SK-N-SH (cell line): Measurements from ENCODE around the gene PANX2. TPM values are rescaled to one million over a fixed set of nuclear protein-coding genes. Genes with fewer than 3 reads are reported as not detected.

ENCODE experiments used
- CTCF ChIA-PET: fragments of 300-600, 350-600 bp; formaldehyde crosslinking; extraction: SDS; loops from one replicate; lab custom pipeline; 2021; lab: Yijun Ruan, JAX
- POLR2A ChIA-PET: fragments of 350-600 bp; sonication (Branson Sonifier 250); formaldehyde crosslinking; extraction: SDS; loops from one replicate; lab custom pipeline; 2020; ENCODE audit warnings: antibody characterized with exemption, inconsistent platforms; lab: Yijun Ruan, JAX
- DNase-seq: peaks from one replicate; pipeline ENCODE4 v3.0.0; 2012
- H2AFZ ChIP-seq: fragments of 200-600 bp; sonication (generic); 2 replicates; pipeline ENCODE4 v1.8.1; 2016; ENCODE audit warnings: antibody characterized with exemption, mild to moderate bottlenecking, low read depth
- H3F3A ChIP-seq: fragments of 200-600 bp; sonication (generic); replicated peaks from 2 replicates; pipeline ENCODE3; 2016; ENCODE audit warnings: antibody characterized with exemption, mild to moderate bottlenecking; ENCODE audit not compliant: insufficient read depth
- H3K27ac ChIP-seq, 2 experiments: fragments of 200-500 bp in 1 of 2; fragments of 200-600 bp in 1 of 2; sonication (Bioruptor generic) in 1 of 2; sonication (generic), shearing (Covaris generic) in 1 of 2; 2 replicates each; pipeline versions ENCODE4 v1.5.1 to v1.6.1; 2014 to 2016; ENCODE audit warnings: low read depth in 2 of 2, inconsistent platforms in 1 of 2, low read length in 1 of 2, mild to moderate bottlenecking in 1 of 2, mixed read lengths in 1 of 2
- H3K27me3 ChIP-seq: fragments of 200-600 bp; sonication (generic), shearing (Covaris generic); 2 replicates; pipeline ENCODE4 v1.6.1; 2016; ENCODE audit warnings: mixed run types; ENCODE audit not compliant: insufficient read depth
- H3K36me3 ChIP-seq, 2 experiments: fragments of 200-500 bp in 1 of 2; fragments of 200-600 bp in 1 of 2; sonication (Bioruptor generic) in 1 of 2; sonication (generic) in 1 of 2; replicated peaks in 1 of 2; 2 replicates each; pipeline versions ENCODE3 to v1.5.1; 2014 to 2016; ENCODE audit warnings: low read length in 1 of 2, mild to moderate bottlenecking in 1 of 2; ENCODE audit not compliant: insufficient read depth in 2 of 2, control insufficient read depth in 1 of 2
- H3K4me1 ChIP-seq, 2 experiments: fragments of 200-500 bp in 1 of 2; fragments of 200-600 bp in 1 of 2; sonication (Bioruptor generic) in 1 of 2; sonication (generic), shearing (Covaris generic) in 1 of 2; 2 replicates each; pipeline versions ENCODE4 v1.5.1 to v1.6.1; 2014 to 2016; ENCODE audit warnings: low read depth in 1 of 2, low read length in 1 of 2, mixed run types in 1 of 2; ENCODE audit not compliant: insufficient read depth in 2 of 2, control insufficient read depth in 1 of 2
- H3K4me2 ChIP-seq: fragments of 200-600 bp; sonication (generic), shearing (Covaris generic); 2 replicates; pipeline ENCODE4 v1.6.1; 2017; ENCODE audit warnings: mixed run types
- H3K4me3 ChIP-seq, 2 experiments: fragments of 200-500 bp in 1 of 2; fragments of 200-600 bp in 1 of 2; sonication (Bioruptor generic) in 1 of 2; sonication (generic), shearing (Covaris generic) in 1 of 2; 2 replicates each; pipeline versions ENCODE4 v1.5.1 to v1.8.1; 2014 to 2016; ENCODE audit warnings: low read depth in 2 of 2, inconsistent platforms in 1 of 2, low read length in 1 of 2, mild to moderate bottlenecking in 1 of 2, mixed read lengths in 1 of 2, moderate library complexity in 1 of 2
- H3K79me2 ChIP-seq: fragments of 200-600 bp; sonication (generic); 2 replicates; pipeline ENCODE4 v1.8.1; 2017; ENCODE audit warnings: mild to moderate bottlenecking; ENCODE audit not compliant: insufficient read depth
- H3K9ac ChIP-seq: fragments of 200-600 bp; sonication (generic); 2 replicates; pipeline ENCODE4 v1.6.1; 2017; ENCODE audit warnings: mixed run types
- H3K9me2 ChIP-seq: fragments of 200-600 bp; sonication (generic); 2 replicates; pipeline ENCODE4 v1.6.1; 2017; ENCODE audit warnings: mixed run types
- H3K9me3 ChIP-seq: fragments of 200-600 bp; sonication (generic); 2 replicates; pipeline ENCODE4 v1.6.1; 2017; ENCODE audit warnings: mixed run types, mild to moderate bottlenecking, moderate library complexity
- H4K20me1 ChIP-seq: fragments of 200-600 bp; sonication (generic); 2 replicates; pipeline ENCODE4 v1.6.1; 2017; ENCODE audit warnings: mild to moderate bottlenecking, mixed run types; ENCODE audit not compliant: insufficient read depth
- CHD2 ChIP-seq: fragments of 150-350 bp; IDR thresholded peaks from 2 replicates; pipeline ENCODE4 v1.6.1; 2018; ENCODE audit warnings: low read length; ENCODE audit not compliant: partially characterized antibody
- ELF1 ChIP-seq: IDR thresholded peaks from 2 replicates; pipeline ENCODE4 v1.4.0; 2012
- FOSL2 ChIP-seq: IDR thresholded peaks from 2 replicates; pipeline ENCODE4 v1.4.0; 2012; ENCODE audit warnings: low read depth, mild to moderate bottlenecking, moderate library complexity, borderline replicate concordance
- FOXM1 ChIP-seq: IDR thresholded peaks from 2 replicates; pipeline ENCODE4 v1.4.0; 2012; ENCODE audit warnings: low read depth, mild to moderate bottlenecking
- MEF2A ChIP-seq: IDR thresholded peaks from 2 replicates; pipeline ENCODE4 v1.4.0; 2012; ENCODE audit warnings: low read depth, borderline replicate concordance
- RAD21 ChIP-seq: IDR thresholded peaks from 2 replicates; pipeline ENCODE4 v1.6.1; 2012; ENCODE audit warnings: mild to moderate bottlenecking, low read length
- RCOR1 ChIP-seq: fragments of 150-350 bp; IDR thresholded peaks from 2 replicates; pipeline ENCODE4 v1.6.1; 2017; ENCODE audit warnings: antibody characterized with exemption, low read length
- RXRA ChIP-seq: IDR thresholded peaks from 2 replicates; pipeline ENCODE4 v1.4.0; 2012; ENCODE audit warnings: low read depth, mild to moderate bottlenecking, borderline replicate concordance
- TCF12 ChIP-seq: IDR thresholded peaks from 2 replicates; pipeline ENCODE4 v1.4.0; 2012
- TEAD4 ChIP-seq: IDR thresholded peaks from 2 replicates; pipeline ENCODE4 v1.4.0; 2012; ENCODE audit warnings: mild to moderate bottlenecking, borderline replicate concordance; ENCODE audit not compliant: insufficient read depth
- WGBS: methylation state at CpG from one replicate; pipeline ENCODE4 v1.1.6; 2017; ENCODE audit warnings: low lambda C conversion rate; 5-methylcytosine and 5-hydroxymethylcytosine counted together
- polyA plus RNA-seq, 3 experiments: library from polyadenylated mRNA; depleted of rRNA; stranded (reverse); fragments of >200 nt; gene quantifications; 2 replicates each; pipeline ENCODE4 v1.2.3, GENCODE V29; 2012
- TF ChIP-seq, protein P1 (sequence below): fragments of 150-350 bp; IDR thresholded peaks from 2 replicates; pipeline ENCODE4 v1.6.1; 2017; ENCODE audit warnings: antibody characterized with exemption, low read length, low read depth, borderline replicate concordance
- TF ChIP-seq, protein P2 (sequence below): fragments of 150-350 bp; IDR thresholded peaks from 2 replicates; pipeline ENCODE4 v1.6.1; 2016; ENCODE audit warnings: mild to moderate bottlenecking, low read depth, low read length
- TF ChIP-seq, protein P3 (sequence below): IDR thresholded peaks from 2 replicates; pipeline ENCODE4 v1.4.0; 2012; ENCODE audit warnings: low read depth, borderline replicate concordance
- TF ChIP-seq, protein P4 (sequence below): IDR thresholded peaks from 2 replicates; pipeline ENCODE4 v1.4.0; 2012; ENCODE audit warnings: low read depth
- TF ChIP-seq, protein P5 (sequence below): fragments of 200-600 bp; sonication (generic); IDR thresholded peaks from 2 replicates; pipeline ENCODE4 v1.6.1; 2017; ENCODE audit warnings: antibody characterized with exemption, mild to moderate bottlenecking, moderate library complexity
- TF ChIP-seq, protein P6 (sequence below): IDR thresholded peaks from 2 replicates; pipeline ENCODE4 v1.6.1; 2012; ENCODE audit warnings: mild to moderate bottlenecking, low read depth, low read length, moderate library complexity

PANX2 gene
- polyA plus RNA-seq, 1 of the 3 experiments (the other 2 are of a cell fraction) = 2.4 TPM

DNA sequence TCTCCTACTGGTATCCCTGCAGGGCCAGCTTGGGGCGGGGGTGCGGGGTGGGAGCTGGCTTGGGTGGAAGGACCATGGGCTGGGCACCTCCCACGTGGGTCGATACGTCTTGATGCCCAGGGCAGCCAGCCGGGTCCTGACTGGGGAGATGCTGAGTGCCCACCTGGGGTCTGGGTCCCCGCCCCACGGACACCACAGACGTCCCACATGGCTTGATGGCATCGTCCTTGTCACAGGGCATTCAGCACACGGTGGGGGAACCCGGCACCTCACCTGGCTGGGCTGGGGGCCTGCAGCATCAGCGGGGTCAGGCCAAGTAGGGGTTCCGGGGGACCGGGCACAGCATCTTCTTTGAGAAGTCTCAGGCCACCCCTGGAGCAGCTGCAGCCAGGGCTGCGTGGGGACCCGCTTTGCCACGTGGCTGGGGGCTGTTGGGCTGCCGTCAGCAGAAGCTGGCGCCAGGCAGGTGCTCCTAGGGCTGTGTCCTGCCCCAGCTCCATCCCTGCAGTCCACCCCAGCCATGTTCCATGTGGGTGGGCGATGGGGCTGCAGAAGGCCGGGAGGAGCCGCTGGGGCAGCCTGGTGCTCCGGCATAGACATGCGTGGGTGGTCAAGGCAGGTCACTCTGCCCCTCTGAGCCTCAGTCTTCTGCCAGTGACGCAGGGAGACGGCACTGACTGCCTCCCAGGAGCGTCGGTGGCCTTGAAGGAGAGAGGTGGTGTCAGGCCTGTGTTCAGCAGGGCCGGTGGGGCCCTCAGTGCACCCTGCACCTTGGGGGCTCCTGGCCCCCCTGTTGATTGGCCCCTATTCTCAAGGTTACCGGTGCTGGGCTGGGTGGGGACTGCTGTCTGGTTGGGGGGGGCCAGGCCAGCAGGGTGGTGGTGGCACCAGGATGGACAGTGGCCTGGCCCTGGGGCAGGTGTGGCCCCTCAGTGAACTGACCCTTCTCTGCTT, 38.7 kb downstream of the PANX2 start:
- H3K9ac ChIP-seq = no peak overlapping the region
- H2AFZ ChIP-seq = no peak overlapping the region
- H4K20me1 ChIP-seq = 0 out of 2 replicates have a peak, but pooled peaks cover 16% of the 10 kb centered on the region
- no peaks in the 10 kb centered on the region; a peak in 1 of 4 replicates for H3K4me1 ChIP-seq
- no peak for DNase-seq
- H3K4me2 ChIP-seq = no peak overlapping the region
- H3K79me2 ChIP-seq = peaks cover 34% of the 10 kb centered on the region
- no peak overlapping the region for H3K27ac ChIP-seq
- no peaks in the 10 kb centered on the region for H3K9me2 ChIP-seq
- 92% methylated on average over 5 of the region's 31 CpGs for WGBS
- no peaks in the 10 kb centered on the region for H3K27me3 ChIP-seq
- no peak overlapping the region; a peak in 1 of 4 replicates for H3K4me3 ChIP-seq
- POLR2A ChIA-PET = no interaction called here
- CTCF ChIA-PET = interaction anchor here (0.7 to 3.9 kb wide), 8 partner anchors 9 to 179 kb away, joined by 3 to 52 read pairs (median 4); no protein-coding TSS in a partner anchor
- peaks cover 41 to 42% of the 10 kb centered on the region in 2 experiments for H3K36me3 ChIP-seq
- peaks cover 14% of the 10 kb centered on the region for H3F3A ChIP-seq
- H3K9me3 ChIP-seq = no peaks in the 10 kb centered on the region
- TF ChIP-seq, protein P1, sequence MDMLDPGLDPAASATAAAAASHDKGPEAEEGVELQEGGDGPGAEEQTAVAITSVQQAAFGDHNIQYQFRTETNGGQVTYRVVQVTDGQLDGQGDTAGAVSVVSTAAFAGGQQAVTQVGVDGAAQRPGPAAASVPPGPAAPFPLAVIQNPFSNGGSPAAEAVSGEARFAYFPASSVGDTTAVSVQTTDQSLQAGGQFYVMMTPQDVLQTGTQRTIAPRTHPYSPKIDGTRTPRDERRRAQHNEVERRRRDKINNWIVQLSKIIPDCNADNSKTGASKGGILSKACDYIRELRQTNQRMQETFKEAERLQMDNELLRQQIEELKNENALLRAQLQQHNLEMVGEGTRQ = no peak
- TF ChIP-seq RAD21 = no peak
- no peak for TF ChIP-seq MEF2A
- TF ChIP-seq, protein P2, sequence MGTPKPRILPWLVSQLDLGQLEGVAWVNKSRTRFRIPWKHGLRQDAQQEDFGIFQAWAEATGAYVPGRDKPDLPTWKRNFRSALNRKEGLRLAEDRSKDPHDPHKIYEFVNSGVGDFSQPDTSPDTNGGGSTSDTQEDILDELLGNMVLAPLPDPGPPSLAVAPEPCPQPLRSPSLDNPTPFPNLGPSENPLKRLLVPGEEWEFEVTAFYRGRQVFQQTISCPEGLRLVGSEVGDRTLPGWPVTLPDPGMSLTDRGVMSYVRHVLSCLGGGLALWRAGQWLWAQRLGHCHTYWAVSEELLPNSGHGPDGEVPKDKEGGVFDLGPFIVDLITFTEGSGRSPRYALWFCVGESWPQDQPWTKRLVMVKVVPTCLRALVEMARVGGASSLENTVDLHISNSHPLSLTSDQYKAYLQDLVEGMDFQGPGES = no peak
- TF ChIP-seq CHD2 = no peak
- TF ChIP-seq, protein P3, sequence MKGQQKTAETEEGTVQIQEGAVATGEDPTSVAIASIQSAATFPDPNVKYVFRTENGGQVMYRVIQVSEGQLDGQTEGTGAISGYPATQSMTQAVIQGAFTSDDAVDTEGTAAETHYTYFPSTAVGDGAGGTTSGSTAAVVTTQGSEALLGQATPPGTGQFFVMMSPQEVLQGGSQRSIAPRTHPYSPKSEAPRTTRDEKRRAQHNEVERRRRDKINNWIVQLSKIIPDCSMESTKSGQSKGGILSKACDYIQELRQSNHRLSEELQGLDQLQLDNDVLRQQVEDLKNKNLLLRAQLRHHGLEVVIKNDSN = no peak
- no peak for TF ChIP-seq RCOR1
- TF ChIP-seq, protein P4, sequence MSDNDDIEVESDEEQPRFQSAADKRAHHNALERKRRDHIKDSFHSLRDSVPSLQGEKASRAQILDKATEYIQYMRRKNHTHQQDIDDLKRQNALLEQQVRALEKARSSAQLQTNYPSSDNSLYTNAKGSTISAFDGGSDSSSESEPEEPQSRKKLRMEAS = no peak
- no peak for TF ChIP-seq ELF1
- TF ChIP-seq, protein P5, sequence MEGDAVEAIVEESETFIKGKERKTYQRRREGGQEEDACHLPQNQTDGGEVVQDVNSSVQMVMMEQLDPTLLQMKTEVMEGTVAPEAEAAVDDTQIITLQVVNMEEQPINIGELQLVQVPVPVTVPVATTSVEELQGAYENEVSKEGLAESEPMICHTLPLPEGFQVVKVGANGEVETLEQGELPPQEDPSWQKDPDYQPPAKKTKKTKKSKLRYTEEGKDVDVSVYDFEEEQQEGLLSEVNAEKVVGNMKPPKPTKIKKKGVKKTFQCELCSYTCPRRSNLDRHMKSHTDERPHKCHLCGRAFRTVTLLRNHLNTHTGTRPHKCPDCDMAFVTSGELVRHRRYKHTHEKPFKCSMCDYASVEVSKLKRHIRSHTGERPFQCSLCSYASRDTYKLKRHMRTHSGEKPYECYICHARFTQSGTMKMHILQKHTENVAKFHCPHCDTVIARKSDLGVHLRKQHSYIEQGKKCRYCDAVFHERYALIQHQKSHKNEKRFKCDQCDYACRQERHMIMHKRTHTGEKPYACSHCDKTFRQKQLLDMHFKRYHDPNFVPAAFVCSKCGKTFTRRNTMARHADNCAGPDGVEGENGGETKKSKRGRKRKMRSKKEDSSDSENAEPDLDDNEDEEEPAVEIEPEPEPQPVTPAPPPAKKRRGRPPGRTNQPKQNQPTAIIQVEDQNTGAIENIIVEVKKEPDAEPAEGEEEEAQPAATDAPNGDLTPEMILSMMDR = no peak
- no peak for TF ChIP-seq TCF12
- TF ChIP-seq FOXM1 = no peak
- TF ChIP-seq, protein P6, sequence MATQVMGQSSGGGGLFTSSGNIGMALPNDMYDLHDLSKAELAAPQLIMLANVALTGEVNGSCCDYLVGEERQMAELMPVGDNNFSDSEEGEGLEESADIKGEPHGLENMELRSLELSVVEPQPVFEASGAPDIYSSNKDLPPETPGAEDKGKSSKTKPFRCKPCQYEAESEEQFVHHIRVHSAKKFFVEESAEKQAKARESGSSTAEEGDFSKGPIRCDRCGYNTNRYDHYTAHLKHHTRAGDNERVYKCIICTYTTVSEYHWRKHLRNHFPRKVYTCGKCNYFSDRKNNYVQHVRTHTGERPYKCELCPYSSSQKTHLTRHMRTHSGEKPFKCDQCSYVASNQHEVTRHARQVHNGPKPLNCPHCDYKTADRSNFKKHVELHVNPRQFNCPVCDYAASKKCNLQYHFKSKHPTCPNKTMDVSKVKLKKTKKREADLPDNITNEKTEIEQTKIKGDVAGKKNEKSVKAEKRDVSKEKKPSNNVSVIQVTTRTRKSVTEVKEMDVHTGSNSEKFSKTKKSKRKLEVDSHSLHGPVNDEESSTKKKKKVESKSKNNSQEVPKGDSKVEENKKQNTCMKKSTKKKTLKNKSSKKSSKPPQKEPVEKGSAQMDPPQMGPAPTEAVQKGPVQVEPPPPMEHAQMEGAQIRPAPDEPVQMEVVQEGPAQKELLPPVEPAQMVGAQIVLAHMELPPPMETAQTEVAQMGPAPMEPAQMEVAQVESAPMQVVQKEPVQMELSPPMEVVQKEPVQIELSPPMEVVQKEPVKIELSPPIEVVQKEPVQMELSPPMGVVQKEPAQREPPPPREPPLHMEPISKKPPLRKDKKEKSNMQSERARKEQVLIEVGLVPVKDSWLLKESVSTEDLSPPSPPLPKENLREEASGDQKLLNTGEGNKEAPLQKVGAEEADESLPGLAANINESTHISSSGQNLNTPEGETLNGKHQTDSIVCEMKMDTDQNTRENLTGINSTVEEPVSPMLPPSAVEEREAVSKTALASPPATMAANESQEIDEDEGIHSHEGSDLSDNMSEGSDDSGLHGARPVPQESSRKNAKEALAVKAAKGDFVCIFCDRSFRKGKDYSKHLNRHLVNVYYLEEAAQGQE = no peak
- no peak for TF ChIP-seq RXRA
- TF ChIP-seq FOSL2 = no peak
- TF ChIP-seq TEAD4 = no peak
